Pancreas (tissue), 10 donors: ENCODE data around the gene RALGAPB. TPM values are rescaled to one million over a fixed set of nuclear protein-coding genes. Genes with fewer than 3 reads are reported as not detected.

ENCODE experiments used
- ATAC-seq, 4 donors: fragments of 200-7000 bp; cut with Tn5 transposase; one replicate each; pipeline versions ENCODE4 v1.8.0 to v1.9.1; 2020; ENCODE audit warnings: mild to moderate bottlenecking in 4 of 4, moderate library complexity in 4 of 4
- DNase-seq, 6 donors: peaks; one replicate each; pipeline ENCODE4 v3.0.0-alpha.2; 2020
- FAIRE-seq: peaks from 2 replicates; lab custom pipeline; 2012; peaks lifted over from hg19 to GRCh38; lab: Jason Lieb, UNC
- H3K27ac ChIP-seq, 4 donors: fragments of 200-600 bp; sonication (generic); 1 replicate in 3 of 4; 2 replicates in 1 of 4; pipeline versions ENCODE4 v1.5.0 to v1.8.0; 2020
- H3K27me3 ChIP-seq, 4 donors: fragments of 200-600 bp; one replicate each; pipeline ENCODE4 v1.8.0; 2021
- H3K36me3 ChIP-seq, 3 donors: fragments of 200-600 bp; sonication (generic) in 1 of 3; one replicate each; pipeline versions ENCODE4 v1.5.0 to v1.8.0; 2020 to 2021
- H3K4me1 ChIP-seq, 3 donors: fragments of 200-600 bp; one replicate each; pipeline ENCODE4 v1.8.0; 2021
- H3K4me3 ChIP-seq, 4 donors: fragments of 200-600 bp; sonication (generic) in 2 of 4; one replicate each; pipeline versions ENCODE4 v1.5.0 to v1.8.0; 2020 to 2021
- H3K9me3 ChIP-seq, 4 donors: fragments of 200-600 bp; one replicate each; pipeline ENCODE4 v1.8.0; 2021
- CTCF ChIP-seq, 4 donors: fragments of 200-600 bp; sonication (generic) in 3 of 4; IDR thresholded peaks; one replicate each; pipeline versions ENCODE4 v1.5.0 to v1.8.0; 2021; ENCODE audit warnings: antibody characterized with exemption in 4 of 4
- WGBS, 2 donors: extraction: QIAGEN DNeasy Blood & Tissue Kit; methylation state at CpG; one replicate each; pipeline ENCODE4 v1.1.7; 2013; 5-methylcytosine and 5-hydroxymethylcytosine counted together
- intact Hi-C, 3 donors: fragments of 100-400 bp; cut with DNase I; formaldehyde crosslinking; loops; one replicate each; pipeline versions ENCODE4 v1.11.1 to v1.14.2; 2022
- polyA plus RNA-seq, 2 donors: library from polyadenylated mRNA; stranded (reverse); fragments of 200-250 nt; gene quantifications; one replicate each; pipeline ENCODE4 v1.2.3, GENCODE V29; 2013
- total RNA-seq, 6 donors: library from RNA; stranded (reverse); fragmentation: NEBNext Ultra II Directional in 4 of 6; extraction: Animal tissue kit (Norgen Biotek cat#: 25700) in 4 of 6; gene quantifications; one replicate each; pipeline versions ENCODE4 v1.2.1 to v1.2.4, GENCODE V29; 2021 to 2023
- donor health status: healthy with polysubstance abuse.
- donor health status: DM: no; HTN: no; CAD: no; lungs with moderate emphysema.
- donor health status: DM: no; HTN: no; CAD: no.
- donor health status: control.
- donor health status: control.
- donor health status: Bipolar disorder and iron deficiency.
- donor health status: DM: yes; HTN: yes; CAD: no.
- donor health status: DM: no; HTN: no; CAD: no.
- donor health status: DM: no; HTN: no; CAD: no.
- donor health status: DM: yes; HTN: yes; CAD: no.

The RALGAPB gene
- total and polyA plus RNA-seq, 8 donors = 6.5 to 19.0 (median 11.3) TPM

GRCh38 chr20:38523697-38524096 lies 51.1 kb downstream of the RALGAPB start:
- H3K27me3 ChIP-seq = no peaks in the 10 kb centered on the region
- peaks cover 0 to 21% (median 4%) of the 10 kb centered on the region in 3 donors for H3K36me3 ChIP-seq
- no peaks in the 10 kb centered on the region for H3K4me1 ChIP-seq
- H3K27ac ChIP-seq = no peak overlapping the region
- 92 to 96% methylated on average over 1 of the region's 1 CpG for WGBS, 2 donors
- FAIRE-seq = no peak
- no peaks in the 10 kb centered on the region for H3K9me3 ChIP-seq
- no peak for DNase-seq
- TF ChIP-seq CTCF (IDR thresholded peaks at IDR 0.05) = no peak
- intact Hi-C loops = no loop called here
- no peak overlapping the region for H3K4me3 ChIP-seq
- no peak for ATAC-seq

- WGBS, 2 donors = 97 to 99% methylated on average over 3 of the region's 3 CpGs
- Histone ChIP-seq H3K4me1 (no peaks in the 10 kb centered on the region), H3K9me3 (no peaks in the 10 kb centered on the region), H3K27me3 (no peaks in the 10 kb centered on the region), H3K4me3 (no peak overlapping the region), H3K27ac (no peak overlapping the region), H3K36me3 (peaks cover 0 to 25% (median 0%) of the 10 kb centered on the region in 3 donors)
- no peak for DNase-seq
- intact Hi-C loops = no loop called here
- TF ChIP-seq CTCF (IDR thresholded peaks at IDR 0.05) = no peak
- ATAC-seq = no peak
- no peak for FAIRE-seq
Measured at GRCh38 chr20:38528167-38528566, 55.5 kb downstream of the RALGAPB start.

- H3K27me3 ChIP-seq = no peaks in the 10 kb centered on the region
- no peaks in the 10 kb centered on the region for H3K9me3 ChIP-seq
- peaks cover 0 to 28% (median 0%) of the 10 kb centered on the region in 3 donors for H3K36me3 ChIP-seq
- FAIRE-seq (no peak), ATAC-seq (no peak), DNase-seq (no peak)
- no peak for TF ChIP-seq CTCF (IDR thresholded peaks at IDR 0.05)
- intact Hi-C loops = no loop called here
- no peak overlapping the region for H3K27ac ChIP-seq
- no peak overlapping the region for H3K4me3 ChIP-seq
- WGBS, 2 donors = 89 to 94% methylated on average over 1 of the region's 1 CpG
- no peaks in the 10 kb centered on the region for H3K4me1 ChIP-seq
Measured at GRCh38 chr20:38531021-38531420, 58.4 kb downstream of the RALGAPB start.

- DNase-seq = no peak
- WGBS, 2 donors = 95 to 97% methylated on average over 11 of the region's 11 CpGs
- TF ChIP-seq CTCF (IDR thresholded peaks at IDR 0.05) = no peak
- H3K27me3 ChIP-seq = no peaks in the 10 kb centered on the region
- H3K4me3 ChIP-seq = no peak overlapping the region
- intact Hi-C loops = no loop called here
- H3K36me3 ChIP-seq = peaks cover 0 to 40% (median 7%) of the 10 kb centered on the region in 3 donors
- H3K4me1 ChIP-seq = no peaks in the 10 kb centered on the region
- no peak for ATAC-seq
- FAIRE-seq = no peak
- H3K9me3 ChIP-seq = no peaks in the 10 kb centered on the region
- no peak overlapping the region for H3K27ac ChIP-seq
Measured at GRCh38 chr20:38534756-38535155, 62.1 kb downstream of the RALGAPB start.

- WGBS, 2 donors = 97% methylated on average over 2 of the region's 2 CpGs
- Histone ChIP-seq H3K27me3 (no peaks in the 10 kb centered on the region), H3K4me1 (no peaks in the 10 kb centered on the region), H3K36me3 (peaks cover 0 to 46% (median 7%) of the 10 kb centered on the region in 3 donors), H3K9me3 (no peaks in the 10 kb centered on the region), H3K4me3 (no peak overlapping the region), H3K27ac (no peak overlapping the region)
- no peak for DNase-seq
- intact Hi-C loops = no loop called here
- FAIRE-seq = no peak
- ATAC-seq = no peak
- TF ChIP-seq CTCF (IDR thresholded peaks at IDR 0.05) = no peak
Measured at GRCh38 chr20:38536310-38536709, 63.7 kb downstream of the RALGAPB start.
